HG03457 (cell line): ENCODE results near the gene ZNF853.
"Not testable (repeated sequence)": the region's sequence is repeated elsewhere in the genome, so short reads cannot be mapped to it uniquely, and the experiment has no call there.

Source experiments
- ATAC-seq: cut with Tn5 transposase; IDR thresholded peaks from one replicate; pipeline ENCODE4 v1.9.1; 2021; ENCODE audit warnings: moderate number of reproducible peaks; ENCODE audit not compliant: unreplicated experiment

Gene ZNF853

DNA sequence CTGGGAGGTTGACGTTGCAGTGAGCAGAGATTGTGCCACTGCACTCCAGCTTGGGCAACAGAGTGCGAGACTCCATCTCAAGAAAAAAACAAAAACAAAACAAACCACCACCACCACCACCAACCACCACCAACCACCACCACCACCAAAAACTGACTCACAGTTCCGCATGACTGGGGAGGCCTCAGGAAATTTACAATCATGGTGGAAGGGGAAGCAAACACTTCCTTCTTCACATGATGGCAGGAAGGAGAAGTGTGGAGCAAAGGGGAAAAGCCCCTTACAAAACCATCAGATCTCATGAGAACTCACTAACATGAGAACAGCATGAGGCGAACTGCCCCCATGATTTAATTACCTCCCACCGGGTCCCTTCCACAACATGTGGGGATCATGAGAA is 19.6 kb downstream of the ZNF853 start:
- ATAC-seq = not testable (repeated sequence)

- ATAC-seq = peak; percentile 56
Measured at GRCh38 chr7:6636741-6637543, 21.5 kb downstream of the ZNF853 start, which contains the start of gene ZNF316. Gene ZNF316 (plus strand): TSS chr7:6637318. CDS start chr7:6642410, 5,092 bp downstream.

GRCh38 chr7:6637544-6638229 is 22.3 kb downstream of the ZNF853 start:
- ATAC-seq = peak; percentile 52

DNA sequence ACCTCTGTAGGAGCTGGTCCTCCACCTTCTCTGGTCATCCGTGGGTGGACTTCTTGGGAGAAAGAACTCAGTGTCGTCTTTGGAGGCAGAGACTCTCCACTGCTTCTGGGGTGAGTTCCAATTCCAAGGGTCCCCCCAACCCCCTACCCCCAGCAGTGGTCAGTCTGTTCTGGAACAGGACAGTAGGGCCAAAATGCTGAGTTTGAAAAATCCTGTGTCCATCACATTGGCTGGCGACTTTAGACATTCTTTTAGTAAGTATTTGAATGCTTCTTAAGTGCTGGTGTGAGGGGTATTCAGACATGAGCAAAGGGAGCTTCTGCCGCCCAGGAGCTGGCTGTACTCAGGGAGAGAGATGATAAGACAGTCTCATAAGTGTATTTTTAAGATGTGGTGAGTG is 23.6 kb downstream of the ZNF853 start:
- ATAC-seq = no peak

GRCh38 chr7:6639627-6640026 is 24.2 kb downstream of the ZNF853 start:
- ATAC-seq = no peak

GRCh38 chr7:6640246-6640721 is 24.9 kb downstream of the ZNF853 start:
- no peak for ATAC-seq

GRCh38 chr7:6641305-6642035 is 26.1 kb downstream of the ZNF853 start:
- no peak for ATAC-seq

DNA sequence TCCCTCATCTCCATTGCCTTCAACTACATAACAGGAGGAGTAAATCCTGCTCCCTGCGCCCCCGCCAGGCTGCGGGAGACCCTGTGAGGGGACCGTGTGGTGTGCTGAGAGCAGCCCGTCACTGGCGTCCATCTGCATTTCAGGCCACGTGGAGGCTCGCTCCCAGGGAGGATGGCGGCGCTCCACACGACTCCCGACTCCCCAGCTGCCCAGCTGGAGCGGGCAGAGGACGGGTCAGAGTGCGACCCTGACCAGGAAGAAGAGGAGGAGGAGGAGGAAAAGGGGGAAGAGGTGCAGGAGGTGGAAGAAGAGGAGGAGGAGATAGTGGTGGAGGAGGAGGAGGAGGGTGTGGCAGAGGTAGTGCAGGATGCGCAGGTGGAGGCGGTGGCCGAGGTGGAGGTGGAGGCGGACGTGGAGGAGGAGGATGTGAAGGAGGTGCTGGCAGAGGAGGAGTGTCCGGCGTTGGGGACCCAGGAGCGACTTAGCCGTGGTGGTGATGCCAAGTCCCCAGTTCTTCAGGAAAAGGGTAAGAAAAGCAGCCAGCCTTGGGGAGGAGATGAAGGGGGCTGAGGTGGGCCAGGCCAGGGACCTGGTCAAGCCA is 26.9 kb downstream of the ZNF853 start:
- ATAC-seq = no peak

DNA sequence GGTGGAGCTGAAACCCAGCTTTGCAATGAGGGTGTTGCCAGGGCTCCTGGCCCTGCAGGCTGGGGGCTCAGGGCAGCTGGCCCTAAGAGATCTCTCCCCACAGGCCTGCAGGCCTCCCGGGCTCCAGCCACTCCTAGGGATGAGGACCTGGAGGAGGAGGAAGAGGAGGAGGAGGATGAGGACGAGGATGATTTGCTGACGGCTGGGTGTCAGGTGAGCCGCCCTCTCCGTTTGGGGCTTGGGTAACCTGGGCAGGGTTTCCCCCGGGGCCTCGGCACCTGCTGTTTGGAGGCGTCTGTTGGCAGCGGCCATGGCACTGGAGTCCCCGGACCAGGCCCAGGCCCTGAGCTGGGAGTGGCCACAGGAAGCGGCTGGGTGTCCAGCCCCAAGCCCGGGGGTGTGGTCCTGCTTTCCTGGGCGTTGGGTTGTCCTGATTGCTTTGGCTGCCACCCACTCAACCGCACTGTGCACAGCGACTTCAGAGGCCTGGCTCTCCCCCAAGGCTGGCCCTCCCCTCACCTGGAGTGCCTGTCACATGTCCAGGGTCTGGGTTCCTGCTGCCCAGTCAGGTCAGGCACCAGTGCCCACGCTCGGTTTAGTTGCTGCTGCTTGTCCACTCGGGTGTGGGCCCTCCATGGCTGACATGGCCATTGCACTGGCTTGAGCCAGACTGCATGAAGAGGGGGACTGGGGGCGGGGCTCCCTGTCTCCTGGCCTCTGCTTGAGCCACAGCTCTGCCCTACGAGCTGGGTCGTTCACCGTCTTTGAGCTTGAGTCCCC is 27.6 kb downstream of the ZNF853 start:
- no peak for ATAC-seq

DNA sequence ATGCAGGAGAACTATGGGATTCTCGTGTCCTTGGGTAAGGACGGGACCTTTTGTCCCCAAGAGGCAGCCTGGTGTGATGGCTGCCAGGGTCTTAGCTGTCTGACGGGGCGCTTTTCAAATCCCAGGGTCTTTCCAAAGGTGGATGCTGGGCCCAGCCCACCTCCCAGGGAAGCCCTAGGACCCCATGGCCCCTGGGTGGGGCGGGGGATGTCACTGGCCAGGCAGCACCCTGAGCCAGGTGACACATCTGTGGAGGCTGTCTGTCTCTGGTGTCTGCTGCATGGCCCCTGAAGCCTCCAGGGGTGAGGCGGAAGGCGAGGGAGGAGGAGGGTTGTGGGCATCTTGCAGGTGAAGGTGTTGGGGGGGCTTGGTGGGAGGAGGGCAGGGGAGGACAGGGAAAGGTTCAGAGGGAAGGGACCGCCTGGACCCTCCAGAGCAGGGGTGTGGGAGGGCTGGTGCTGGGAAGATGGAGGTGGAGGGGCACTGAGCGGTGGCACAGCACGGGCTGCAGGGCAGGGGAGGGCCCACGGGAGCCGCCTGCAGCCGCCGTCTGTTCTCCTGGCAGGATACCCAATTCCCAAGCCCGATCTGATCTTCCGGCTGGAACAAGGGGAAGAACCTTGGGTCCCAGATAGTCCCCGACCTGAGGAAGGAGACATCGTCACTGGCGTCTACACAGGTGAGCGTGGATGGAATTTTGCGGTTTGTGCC is 28.7 kb downstream of the ZNF853 start:
- ATAC-seq = no peak

- no peak for ATAC-seq
Measured at GRCh38 chr7:6644728-6645127, 29.3 kb downstream of the ZNF853 start.

- ATAC-seq = no peak
Measured at GRCh38 chr7:6646465-6646864, 31.1 kb downstream of the ZNF853 start.

DNA sequence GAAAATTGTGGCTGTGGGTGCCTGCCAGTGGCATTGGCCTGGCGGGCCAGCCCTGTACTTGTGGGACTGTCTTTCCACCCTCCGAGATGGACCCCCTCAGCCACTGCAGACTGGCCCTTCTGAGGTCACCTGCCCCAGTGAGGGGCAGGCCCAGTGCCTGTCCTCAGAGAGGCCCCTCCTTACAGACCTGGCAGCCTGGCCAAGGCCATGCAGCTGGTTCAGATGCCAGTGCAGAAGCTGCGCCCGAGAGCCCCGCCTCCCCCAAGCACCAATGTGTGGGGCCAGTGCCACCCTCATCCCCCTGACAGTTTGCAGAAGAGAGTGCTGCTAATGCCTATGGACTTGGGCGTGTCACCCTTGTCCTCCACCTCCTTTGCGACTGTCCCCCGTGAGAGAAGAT is 31.7 kb downstream of the ZNF853 start:
- ATAC-seq = no peak

- ATAC-seq = no peak
Measured at GRCh38 chr7:6647541-6647940, 32.1 kb downstream of the ZNF853 start.

DNA sequence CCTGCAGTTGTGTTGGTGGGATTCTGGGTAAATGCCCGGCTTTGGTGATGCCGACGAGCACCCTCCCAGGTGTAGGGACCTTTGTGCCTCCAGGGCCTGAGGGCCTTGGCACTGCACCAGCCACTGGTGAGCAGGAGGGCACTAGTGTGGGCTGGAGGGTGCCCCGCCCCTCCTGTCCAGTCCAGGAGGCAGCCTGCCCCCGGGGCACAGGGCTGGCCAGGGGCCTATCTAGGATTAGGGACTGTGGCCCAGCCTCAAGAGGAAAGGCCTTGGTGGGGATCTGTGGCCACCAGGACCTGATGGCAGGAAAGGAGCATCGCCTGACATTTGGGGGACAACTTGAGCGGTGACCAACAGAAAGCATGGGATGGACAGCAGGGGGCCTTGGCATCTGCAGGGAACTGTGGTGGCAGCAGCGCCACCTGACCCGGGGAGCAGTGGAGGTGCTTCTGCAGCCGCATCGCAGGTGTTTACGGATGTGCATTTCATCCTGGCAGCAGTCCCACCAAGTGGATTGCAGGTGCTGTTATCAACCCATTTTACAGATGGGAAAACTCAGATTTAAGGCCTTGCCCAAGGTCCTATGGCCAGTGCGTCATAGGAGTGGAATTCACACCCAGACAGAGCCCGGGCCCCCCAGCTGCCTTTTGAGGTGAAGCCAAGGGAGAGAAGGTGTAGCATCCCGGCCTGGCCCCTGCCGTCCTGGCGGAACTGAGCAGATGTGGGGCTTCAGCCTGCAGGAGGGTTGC is 32.8 kb downstream of the ZNF853 start:
- ATAC-seq = no peak

DNA sequence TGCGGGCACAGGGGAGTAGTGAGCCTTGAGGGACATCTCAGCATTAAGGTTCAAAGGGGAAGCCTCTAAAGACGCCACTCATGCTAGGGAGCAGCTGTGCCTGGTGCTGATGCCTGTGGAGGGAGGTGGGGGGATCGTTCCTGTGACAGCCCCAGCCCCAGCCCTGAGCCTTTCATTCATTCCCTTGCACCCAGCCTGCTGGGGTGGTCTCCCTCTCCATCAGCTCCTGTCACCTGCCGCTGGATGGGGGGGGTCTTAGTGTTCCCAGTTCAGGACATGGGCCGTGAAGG is 33.4 kb downstream of the ZNF853 start:
- no peak for ATAC-seq

- ATAC-seq = no peak
Measured at GRCh38 chr7:6649241-6649961, 34.0 kb downstream of the ZNF853 start.

GRCh38 chr7:6650086-6650485 is 34.7 kb downstream of the ZNF853 start:
- no peak for ATAC-seq
